H7 (cell line): ENCODE measurements around the gene HLA-B. TPM values are rescaled to one million over a fixed set of nuclear protein-coding genes. Genes with fewer than 3 reads are reported as not detected.

ENCODE experiments used
- DNase-seq: peaks from one replicate; pipeline ENCODE4 v3.0.0; 2012
- H3K27me3 ChIP-seq: 2 replicates; pipeline ENCODE4 v1.6.0; 2011; ENCODE audit warnings: mild to moderate bottlenecking, low read length; ENCODE audit not compliant: control insufficient read depth, insufficient read depth
- H3K36me3 ChIP-seq: replicated peaks from 2 replicates; pipeline ENCODE4 v1.5.1; 2011; ENCODE audit warnings: low read length; ENCODE audit not compliant: control insufficient read depth, insufficient read depth
- H3K4me3 ChIP-seq: 2 replicates; pipeline ENCODE4 v1.5.1; 2011; ENCODE audit warnings: low read depth, mild to moderate bottlenecking, control low read depth, low read length, moderate library complexity; ENCODE audit not compliant: insufficient read depth
- total RNA-seq: library from RNA; depleted of rRNA; stranded (reverse); fragments of >200 nt; shearing (Covaris generic); gene quantifications from 2 replicates; pipeline ENCODE4 v1.2.3, GENCODE V29; 2014; rRNA removed

HLA-B gene
- total RNA-seq, 1 experiment from 2014 or later, result 7.3 TPM

GRCh38 chr6:31321005-31321707 lies 35.8 kb downstream of the HLA-B start:
- Histone ChIP-seq H3K36me3 (no peaks in the 10 kb centered on the region), H3K27me3 (no peaks in the 10 kb centered on the region), H3K4me3 (no peak overlapping the region)
- no peak for DNase-seq

DNA sequence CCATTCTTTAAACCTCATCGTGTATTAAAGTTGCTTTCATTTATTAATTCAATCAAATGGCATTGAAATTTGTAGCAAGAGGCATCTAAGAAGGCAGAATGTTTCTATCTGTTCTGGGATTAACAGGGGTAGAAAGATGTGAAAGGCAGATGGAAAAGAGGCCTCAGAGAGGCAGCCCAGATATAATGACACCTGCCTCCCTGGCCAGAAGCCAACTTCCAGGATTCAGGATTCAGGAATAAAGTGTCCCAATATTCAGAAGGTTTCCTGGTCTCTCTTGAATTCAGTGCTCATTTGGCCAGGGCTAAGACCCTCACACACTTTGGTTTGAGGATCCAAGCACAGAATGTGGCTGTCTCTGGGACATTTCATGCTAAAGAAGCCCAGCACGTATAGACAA lies 39.9 kb downstream of the HLA-B start:
- Histone ChIP-seq H3K4me3 (no peak overlapping the region), H3K36me3 (no peaks in the 10 kb centered on the region), H3K27me3 (no peaks in the 10 kb centered on the region)
- DNase-seq, result no peak

DNA sequence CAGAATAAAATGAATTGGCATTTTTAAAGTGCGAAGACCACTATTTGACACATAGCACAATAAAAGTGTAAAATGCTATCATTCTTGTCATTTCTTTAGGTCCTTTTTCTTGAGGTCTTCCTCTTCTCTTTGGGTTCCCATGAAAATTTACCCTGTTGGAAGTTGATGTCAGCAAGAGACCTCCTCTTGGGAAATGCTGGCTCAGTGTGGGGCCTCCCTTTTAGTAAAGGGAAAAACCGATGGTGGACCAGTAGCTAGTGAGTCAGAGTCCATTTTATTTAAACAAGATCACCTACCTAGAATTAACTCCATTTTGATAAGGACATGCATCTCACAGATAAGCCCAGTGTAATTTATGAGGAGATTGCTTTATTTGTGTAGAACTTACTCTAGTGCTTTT lies 47.3 kb downstream of the HLA-B start:
- Histone ChIP-seq H3K27me3 (peaks cover 2% of the 10 kb centered on the region; the same call in 1 of the 2 replicates), H3K4me3 (no peak overlapping the region), H3K36me3 (no peaks in the 10 kb centered on the region)
- no peak for DNase-seq

DNA sequence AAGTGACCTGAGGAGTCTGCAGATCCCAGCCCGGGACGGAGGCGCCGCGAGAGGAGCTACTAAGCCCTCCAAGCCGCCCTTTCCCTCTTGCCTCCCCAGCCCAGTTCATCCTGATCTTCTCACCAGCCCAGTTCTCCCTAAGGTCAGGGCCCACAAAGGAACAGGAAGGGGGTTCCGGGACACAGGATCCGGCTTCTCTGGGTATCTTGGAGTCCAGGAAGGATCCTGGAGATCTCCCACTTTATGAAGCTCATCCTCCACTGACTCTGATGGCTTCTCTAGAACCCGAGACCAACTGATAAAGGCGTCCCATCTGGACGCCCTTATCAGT lies 48.2 kb downstream of the HLA-B start:
- Histone ChIP-seq H3K4me3 (peak overlapping the region; percentile 31; the same call in 1 of the 2 replicates), H3K27me3 (peaks cover 2% of the 10 kb centered on the region; the same call in 1 of the 2 replicates), H3K36me3 (no peaks in the 10 kb centered on the region)
- no peak for DNase-seq

- peak overlapping the region; percentile 31; the same call in 1 of the 2 replicates for H3K4me3 ChIP-seq
- DNase-seq, result peak; percentile 75
- H3K36me3 ChIP-seq, result no peaks in the 10 kb centered on the region
- peaks cover 2% of the 10 kb centered on the region for H3K27me3 ChIP-seq
Observed at GRCh38 chr6:31308050-31308844, 48.7 kb downstream of the HLA-B start.

GRCh38 chr6:31307669-31308049 lies 49.3 kb downstream of the HLA-B start:
- peaks cover 2% of the 10 kb centered on the region for H3K27me3 ChIP-seq
- H3K4me3 ChIP-seq, result no peak overlapping the region; the same call in 1 of the 2 replicates
- no peak for DNase-seq
- no peaks in the 10 kb centered on the region for H3K36me3 ChIP-seq

GRCh38 chr6:31305703-31306219 lies 51.2 kb downstream of the HLA-B start:
- Histone ChIP-seq H3K4me3 (no peak overlapping the region), H3K27me3 (peaks cover 2% of the 10 kb centered on the region), H3K36me3 (no peaks in the 10 kb centered on the region)
- no peak for DNase-seq

DNA sequence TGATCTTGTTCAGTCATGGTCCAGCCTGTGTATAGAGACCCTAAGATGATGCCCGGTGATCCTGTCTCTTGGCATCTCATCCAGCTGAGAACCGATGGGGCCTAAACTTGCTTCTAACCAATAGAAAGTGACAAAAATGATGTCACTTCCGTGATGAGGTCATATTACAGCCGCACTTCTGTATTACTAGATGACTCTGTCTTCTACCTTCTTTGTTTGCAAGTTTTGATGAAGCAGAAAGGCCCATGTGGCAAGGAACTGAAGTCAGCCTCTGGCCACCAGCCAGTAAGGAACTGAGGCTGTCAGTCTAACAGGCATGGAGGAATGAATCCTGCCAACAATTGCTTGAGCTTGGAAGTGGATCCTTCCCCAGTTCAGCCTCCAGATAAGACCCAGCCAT lies 52.3 kb downstream of the HLA-B start:
- no peak for DNase-seq
- peaks cover 2% of the 10 kb centered on the region for H3K27me3 ChIP-seq
- H3K4me3 ChIP-seq, result no peak overlapping the region
- no peaks in the 10 kb centered on the region for H3K36me3 ChIP-seq

Other genes with a start within 250 kb of the HLA-B start
- not detected in 2 replicates for gene C6orf15, start 244.6 kb downstream of the HLA-B start, total RNA-seq
- gene PSORS1C1, start 242.4 kb downstream of the HLA-B start, total RNA-seq, result 0.10 TPM in 1 of 2 replicates, not detected in the other
- gene CDSN, start 236.7 kb downstream of the HLA-B start, total RNA-seq, result not detected in 2 replicates
- 0.07 TPM in 1 of 2 replicates, not detected in the other for gene PSORS1C2, start 218.1 kb downstream of the HLA-B start, total RNA-seq
- gene CCHCR1, start 199.4 kb downstream of the HLA-B start, total RNA-seq, result 54.0 and 74.8 TPM in 2 replicates
- 26.8 and 34.3 TPM in 2 replicates for gene TCF19, start 198.6 kb downstream of the HLA-B start, total RNA-seq
- 4,433 and 5,140 TPM in 2 replicates for gene POU5F1, start 186.5 kb downstream of the HLA-B start, total RNA-seq
- 33.7 and 34.7 TPM in 2 replicates for gene HLA-C, start 85.1 kb downstream of the HLA-B start, total RNA-seq
- gene MICA, start 46.4 kb upstream of the HLA-B start, total RNA-seq, result 12.0 and 14.7 TPM in 2 replicates
- gene MICB, start 141.0 kb upstream of the HLA-B start, total RNA-seq, result 50.3 and 55.4 TPM in 2 replicates
- not detected in 2 replicates for gene MCCD1, start 171.8 kb upstream of the HLA-B start, total RNA-seq
- 787 and 872 TPM in 2 replicates for gene DDX39B, start 184.8 kb upstream of the HLA-B start, total RNA-seq
- 3.5 and 7.0 TPM in 2 replicates for gene ATP6V1G2, start 189.4 kb upstream of the HLA-B start, total RNA-seq
- gene NFKBIL1, start 190.4 kb upstream of the HLA-B start, total RNA-seq, result 33.2 and 34.2 TPM in 2 replicates
- 0.44 TPM in 1 of 2 replicates, not detected in the other for gene LTA, start 215.1 kb upstream of the HLA-B start, total RNA-seq
- gene TNF, start 218.4 kb upstream of the HLA-B start, total RNA-seq, result not detected in 2 replicates
- 0.35 TPM in 1 of 2 replicates, not detected in the other for gene LTB, start 225.2 kb upstream of the HLA-B start, total RNA-seq
- not detected in 2 replicates for gene LST1, start 229.1 kb upstream of the HLA-B start, total RNA-seq
- gene NCR3, start 235.8 kb upstream of the HLA-B start, total RNA-seq, result not detected in 2 replicates